VCaP (cell line): ENCODE data around the gene PLAC8L1.

Source experiments
- H3K27ac ChIP-seq: fragments of 450-650 bp; 2 replicates; pipeline ENCODE4 v1.5.1; 2017
- CTCF ChIP-seq: fragments of 450-650 bp; conservative IDR thresholded peaks from 2 replicates; pipeline ENCODE4 v1.5.1; 2017; ENCODE audit warnings: mild to moderate bottlenecking, moderate library complexity

The PLAC8L1 gene

GRCh38 chr5:146043722-146044121 is 61.7 kb downstream of the PLAC8L1 start:
- no peak for TF ChIP-seq CTCF

DNA sequence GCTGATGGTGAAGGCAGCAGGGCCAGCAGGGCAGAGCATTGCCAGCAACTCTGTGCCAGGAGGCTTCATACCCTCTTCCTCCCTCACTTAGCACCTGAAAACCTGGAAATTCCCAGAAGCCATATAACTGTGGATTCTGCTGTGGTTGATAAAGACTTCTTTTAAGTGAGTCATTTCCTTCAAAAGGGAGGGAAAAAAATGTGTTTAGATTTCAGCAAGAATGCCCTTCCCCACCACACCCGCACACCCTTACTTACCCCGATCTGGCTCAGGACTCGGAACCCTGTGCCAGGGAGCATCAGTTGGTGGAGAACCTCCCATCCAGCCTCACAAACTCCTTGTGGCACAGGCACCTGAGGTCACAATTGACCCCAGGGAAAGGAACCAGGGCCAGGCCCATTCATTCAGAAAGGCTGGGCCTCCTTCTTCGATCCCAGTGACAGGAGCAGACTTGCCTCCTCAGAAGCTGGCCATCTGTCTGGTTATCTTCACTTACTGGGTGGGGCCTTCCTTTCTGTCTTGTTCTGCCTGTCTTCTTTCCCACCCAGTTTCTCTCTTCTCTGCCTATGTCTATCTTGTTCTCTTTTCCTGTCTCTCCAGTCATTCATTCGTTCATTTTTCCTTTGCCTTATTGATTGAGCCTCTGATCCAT is 62.6 kb downstream of the PLAC8L1 start:
- H3K27ac ChIP-seq: no peak overlapping the region
- TF ChIP-seq CTCF: no peak

More at GRCh38 chr5:146043722-146044121, 61.7 kb downstream of the PLAC8L1 start:
- H3K27ac ChIP-seq: no peak overlapping the region

DNA sequence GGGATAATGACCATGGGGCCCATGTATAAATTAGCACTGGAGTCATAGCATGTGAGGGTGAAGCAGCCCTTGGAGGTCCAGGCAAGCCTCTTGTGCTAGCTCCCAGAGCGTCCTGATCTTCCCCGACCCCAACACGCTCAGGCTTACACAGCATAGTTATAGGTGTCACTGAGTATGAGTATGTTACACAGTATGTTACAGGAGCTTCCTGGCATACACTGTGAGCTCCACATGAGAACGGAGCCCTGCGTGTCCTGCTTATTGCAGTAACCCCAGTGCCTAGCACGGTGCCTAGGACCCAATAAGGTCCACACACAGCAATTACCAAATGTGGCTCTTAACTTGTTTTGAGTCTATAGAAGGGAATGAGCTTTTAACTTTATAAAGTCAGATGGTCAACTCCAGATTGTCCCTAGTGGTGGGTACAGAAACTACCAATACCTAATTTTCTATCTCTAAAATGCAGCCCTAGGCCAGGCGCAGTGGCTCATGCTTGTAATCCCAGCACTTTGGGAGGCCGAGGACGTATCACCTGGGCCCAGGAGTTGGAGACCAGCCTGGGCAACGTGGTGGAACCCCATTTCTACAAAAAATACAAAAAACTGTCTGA is 64.1 kb downstream of the PLAC8L1 start:
- no peak overlapping the region for H3K27ac ChIP-seq
- TF ChIP-seq CTCF: peak; percentile 57

- TF ChIP-seq CTCF: no peak
- no peak overlapping the region for H3K27ac ChIP-seq
Measured at GRCh38 chr5:146040527-146040926, 64.8 kb downstream of the PLAC8L1 start.

DNA sequence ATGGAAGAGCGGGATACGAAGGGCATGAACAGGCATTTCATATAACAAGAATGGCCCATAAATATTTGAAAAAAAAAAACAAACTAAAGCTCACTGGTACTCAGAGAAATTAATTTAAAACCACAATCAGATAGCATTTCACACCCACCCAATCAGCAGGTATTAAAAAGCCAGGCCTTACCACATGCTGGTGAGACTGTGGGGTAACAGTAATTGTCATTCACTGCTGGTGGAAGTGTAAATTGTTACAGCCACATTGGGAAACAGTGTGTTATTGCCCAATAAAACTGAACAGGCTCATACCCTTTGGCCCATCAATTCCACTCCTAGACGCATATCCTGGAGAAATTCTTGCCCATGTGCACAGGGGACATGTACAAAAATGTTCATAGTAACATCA is 66.0 kb downstream of the PLAC8L1 start:
- H3K27ac ChIP-seq: no peak overlapping the region
- TF ChIP-seq CTCF: no peak

- H3K27ac ChIP-seq: no peak overlapping the region
- no peak for TF ChIP-seq CTCF
Measured at GRCh38 chr5:146034605-146035004, 70.8 kb downstream of the PLAC8L1 start.
